NOMO-1 treated with DMSO at 0.1 percent for 48 hours (cell line): ENCODE data around the gene OXTR.
"Not testable (repeated sequence)": the region's sequence is repeated elsewhere in the genome, so short reads cannot be mapped to it uniquely, and the experiment has no call there.

Source experiments
- DNase-seq: peaks from one replicate; lab custom pipeline; 2025; ENCODE audit not compliant: unreplicated experiment; lab: John Stamatoyannopoulos, UW

OXTR gene

GRCh38 chr3:8743021-8743601, 26.3 kb downstream of the OXTR start:
- DNase-seq, result no peak

- no peak for DNase-seq
These were observed 27.7 kb downstream of the OXTR start for GRCh38 chr3:8741581-8742261.

GRCh38 chr3:8739757-8740504, 29.5 kb downstream of the OXTR start:
- no peak for DNase-seq

GRCh38 chr3:8738639-8739038, 30.8 kb downstream of the OXTR start:
- DNase-seq, result no peak

GRCh38 chr3:8737823-8738222, 31.6 kb downstream of the OXTR start:
- no peak for DNase-seq

GRCh38 chr3:8737301-8737700, 32.1 kb downstream of the OXTR start:
- no peak for DNase-seq

- no peak for DNase-seq
These were observed 33.0 kb downstream of the OXTR start for GRCh38 chr3:8736436-8736835.

- no peak for DNase-seq
These were observed 34.5 kb downstream of the OXTR start for GRCh38 chr3:8734908-8735307.

- DNase-seq, result no peak
These were observed 35.1 kb downstream of the OXTR start for GRCh38 chr3:8734137-8734878.

- no peak for DNase-seq
These were observed 35.9 kb downstream of the OXTR start, which contains the start of gene CAV3 for GRCh38 chr3:8733332-8734094. Gene CAV3, plus strand, starts transcription at chr3:8733802. Its CDS starts 75 bp downstream, at chr3:8733877.

GRCh38 chr3:8732413-8732812, 37.0 kb downstream of the OXTR start:
- no peak for DNase-seq

- no peak for DNase-seq
These were observed 38.8 kb downstream of the OXTR start for GRCh38 chr3:8730656-8731055.

GRCh38 chr3:8729479-8729878, 39.9 kb downstream of the OXTR start:
- DNase-seq, result no peak

- no peak for DNase-seq
These were observed 41.6 kb downstream of the OXTR start for GRCh38 chr3:8727605-8728512.

GRCh38 chr3:8724108-8724752, 45.2 kb downstream of the OXTR start:
- DNase-seq, result no peak

- DNase-seq, result no peak
These were observed 45.8 kb downstream of the OXTR start for GRCh38 chr3:8723612-8724011.

- no peak for DNase-seq
These were observed 46.6 kb downstream of the OXTR start for GRCh38 chr3:8722808-8723207.

GRCh38 chr3:8715757-8716156, 53.7 kb downstream of the OXTR start:
- DNase-seq, result not testable (repeated sequence)
